DOHH2 (cell line): ENCODE results near the gene NFKBIE.

Experiments
- H3F3A ChIP-seq: fragments of 200-600 bp; sonication (generic), shearing (Covaris generic); 2 replicates; pipeline ENCODE4 v1.6.0; 2016; ENCODE audit warnings: antibody characterized with exemption, mild to moderate bottlenecking; ENCODE audit not compliant: control insufficient read depth, insufficient read depth
- H3K27ac ChIP-seq: fragments of 200-600 bp; sonication (generic); 2 replicates; pipeline ENCODE4 v1.5.1; 2014; ENCODE audit warnings: low read depth, mild to moderate bottlenecking, low read length, moderate library complexity
- H3K27me3 ChIP-seq: fragments of 200-600 bp; sonication (generic); 2 replicates; pipeline ENCODE4 v1.6.1; 2014; ENCODE audit warnings: mild to moderate bottlenecking, low read length, mixed read lengths; ENCODE audit not compliant: control insufficient read depth
- H3K36me3 ChIP-seq: fragments of 200-600 bp; sonication (generic); 2 replicates; pipeline ENCODE4 v1.6.1; 2014; ENCODE audit warnings: mild to moderate bottlenecking, low read length, moderate library complexity, mixed read lengths; ENCODE audit not compliant: control insufficient read depth
- H3K4me1 ChIP-seq: fragments of 200-600 bp; sonication (generic); 2 replicates; pipeline ENCODE4 v1.6.1; 2014; ENCODE audit warnings: mild to moderate bottlenecking, low read length, mixed read lengths; ENCODE audit not compliant: control insufficient read depth
- H3K4me2 ChIP-seq: fragments of 200-600 bp; sonication (generic); 2 replicates; pipeline ENCODE4 v1.6.0; 2014; ENCODE audit warnings: mild to moderate bottlenecking, low read length, moderate library complexity
- H3K4me3 ChIP-seq: fragments of 200-600 bp; sonication (generic); 2 replicates; pipeline ENCODE4 v1.5.1; 2014; ENCODE audit warnings: mild to moderate bottlenecking, low read length, mixed read lengths
- H3K79me2 ChIP-seq: fragments of 200-600 bp; sonication (generic); 2 replicates; pipeline ENCODE4 v1.6.1; 2014; ENCODE audit warnings: mild to moderate bottlenecking, low read length, mixed read lengths; ENCODE audit not compliant: control insufficient read depth
- H3K9me2 ChIP-seq: fragments of 200-600 bp; sonication (generic); replicated peaks from 2 replicates; pipeline ENCODE4 v1.6.1; 2014; ENCODE audit warnings: mild to moderate bottlenecking, low read length, mixed read lengths; ENCODE audit not compliant: control insufficient read depth
- H3K9me3 ChIP-seq: fragments of 200-600 bp; sonication (generic); 2 replicates; pipeline ENCODE4 v1.6.1; 2014; ENCODE audit warnings: antibody characterized with exemption, low read length, mixed read lengths; ENCODE audit not compliant: control insufficient read depth, insufficient read depth
- H4K20me1 ChIP-seq: fragments of 200-600 bp; sonication (generic); 2 replicates; pipeline ENCODE4 v1.6.0; 2014; ENCODE audit warnings: low read depth, mild to moderate bottlenecking, antibody characterized with exemption, low read length, moderate library complexity; ENCODE audit not compliant: control insufficient read depth, insufficient read depth
- EZH2phosphoT487 ChIP-seq: fragments of 200-600 bp; sonication (generic); IDR thresholded peaks from 2 replicates; pipeline ENCODE4 v1.6.1; 2017; ENCODE audit warnings: borderline replicate concordance, mild to moderate bottlenecking, antibody characterized with exemption, low read length, moderate library complexity, mixed read lengths
- TF ChIP-seq, protein P1 (sequence below): fragments of 200-600 bp; sonication (generic); IDR thresholded peaks from one replicate; pipeline ENCODE4 v1.5.1; 2014; ENCODE audit warnings: antibody characterized with exemption, mild to moderate bottlenecking, low read depth, low read length; ENCODE audit not compliant: poor library complexity, severe bottlenecking

The NFKBIE gene

DNA sequence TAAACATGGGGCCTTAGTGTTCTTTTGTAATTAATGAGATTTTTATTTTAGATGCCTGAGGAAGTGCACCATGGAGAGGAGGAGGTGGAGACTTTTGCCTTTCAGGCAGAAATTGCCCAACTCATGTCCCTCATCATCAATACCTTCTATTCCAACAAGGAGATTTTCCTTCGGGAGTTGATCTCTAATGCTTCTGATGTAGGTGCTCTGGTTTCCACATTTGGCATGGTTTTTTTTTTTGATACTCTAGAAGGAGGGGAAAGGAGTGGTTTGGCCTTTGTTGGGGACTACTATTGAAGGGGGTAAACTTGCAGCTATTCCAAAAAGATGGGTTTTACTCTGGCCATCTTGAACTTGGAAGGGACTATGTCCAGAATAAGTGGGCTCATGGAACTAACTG, 16.8 kb downstream of the NFKBIE start:
- Histone ChIP-seq H4K20me1 (peaks cover 34% of the 10 kb centered on the region), H3K9me2 (no peaks in the 10 kb centered on the region), H3K27ac (peak overlapping the region; percentile 83), H3K36me3 (peaks cover 67% of the 10 kb centered on the region), H3K9me3 (no peaks in the 10 kb centered on the region), H3K27me3 (no peaks in the 10 kb centered on the region), H3K79me2 (peaks cover 45% of the 10 kb centered on the region), H3F3A (peaks cover 64% of the 10 kb centered on the region), H3K4me1 (peaks cover 35% of the 10 kb centered on the region), H3K4me3 (peak overlapping the region; percentile 83), H3K4me2 (peak overlapping the region; percentile 74)
- no peak for TF ChIP-seq EZH2phosphoT487
- TF ChIP-seq, protein P1, sequence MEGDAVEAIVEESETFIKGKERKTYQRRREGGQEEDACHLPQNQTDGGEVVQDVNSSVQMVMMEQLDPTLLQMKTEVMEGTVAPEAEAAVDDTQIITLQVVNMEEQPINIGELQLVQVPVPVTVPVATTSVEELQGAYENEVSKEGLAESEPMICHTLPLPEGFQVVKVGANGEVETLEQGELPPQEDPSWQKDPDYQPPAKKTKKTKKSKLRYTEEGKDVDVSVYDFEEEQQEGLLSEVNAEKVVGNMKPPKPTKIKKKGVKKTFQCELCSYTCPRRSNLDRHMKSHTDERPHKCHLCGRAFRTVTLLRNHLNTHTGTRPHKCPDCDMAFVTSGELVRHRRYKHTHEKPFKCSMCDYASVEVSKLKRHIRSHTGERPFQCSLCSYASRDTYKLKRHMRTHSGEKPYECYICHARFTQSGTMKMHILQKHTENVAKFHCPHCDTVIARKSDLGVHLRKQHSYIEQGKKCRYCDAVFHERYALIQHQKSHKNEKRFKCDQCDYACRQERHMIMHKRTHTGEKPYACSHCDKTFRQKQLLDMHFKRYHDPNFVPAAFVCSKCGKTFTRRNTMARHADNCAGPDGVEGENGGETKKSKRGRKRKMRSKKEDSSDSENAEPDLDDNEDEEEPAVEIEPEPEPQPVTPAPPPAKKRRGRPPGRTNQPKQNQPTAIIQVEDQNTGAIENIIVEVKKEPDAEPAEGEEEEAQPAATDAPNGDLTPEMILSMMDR, result no peak

DNA sequence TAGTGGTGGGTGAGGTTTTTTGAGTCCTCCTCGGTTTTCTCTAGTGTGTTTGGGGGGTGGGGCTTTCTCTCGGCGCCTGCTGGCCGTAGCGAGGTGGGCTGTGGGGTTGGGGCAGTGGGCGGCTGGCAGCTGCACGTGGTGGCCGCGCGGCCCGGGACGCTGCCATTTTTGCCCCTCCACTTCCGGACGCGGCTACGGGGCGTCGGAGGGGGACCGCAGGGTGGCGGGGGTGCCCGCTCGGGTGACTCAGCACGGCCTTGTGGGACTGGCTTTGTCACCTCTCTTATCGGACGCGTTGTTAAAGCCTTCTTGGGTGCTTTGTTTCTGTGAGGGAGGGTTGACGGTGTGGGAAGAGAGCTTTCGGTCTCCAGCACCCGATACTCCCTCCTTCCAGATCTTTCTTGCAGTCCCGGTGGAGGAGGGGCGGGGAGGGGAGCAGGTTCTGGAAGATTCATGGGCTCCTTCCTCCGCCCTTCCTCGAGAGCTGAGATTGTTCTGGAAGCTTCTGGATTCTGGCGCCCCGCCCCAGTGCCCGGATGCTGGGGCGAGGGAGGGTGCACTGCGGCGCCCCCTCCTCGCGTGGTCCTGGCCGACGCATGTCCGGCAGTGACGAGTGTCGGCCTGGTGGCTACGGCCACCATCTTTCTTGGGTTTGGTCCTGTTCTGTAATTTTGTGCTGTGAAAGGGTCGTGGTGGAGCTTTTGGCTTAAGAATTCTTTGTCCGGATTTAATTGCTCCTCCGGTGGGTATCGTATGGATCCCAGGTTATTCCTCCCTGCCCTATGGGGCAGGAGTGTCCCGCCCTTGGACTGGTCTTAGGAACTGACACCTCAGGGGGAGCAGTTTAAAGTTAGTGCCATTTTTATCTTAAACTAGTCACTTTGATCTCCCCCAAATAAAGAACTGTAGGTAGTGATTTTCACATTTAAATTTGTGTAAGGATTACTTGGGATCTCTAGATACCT, 17.7 kb downstream of the NFKBIE start:
- H3K9me3 ChIP-seq, result no peaks in the 10 kb centered on the region
- peak overlapping the region; percentile 74 for H3K4me2 ChIP-seq
- H3K27me3 ChIP-seq, result no peaks in the 10 kb centered on the region
- H3K79me2 ChIP-seq, result peaks cover 45% of the 10 kb centered on the region
- H3K9me2 ChIP-seq, result no peaks in the 10 kb centered on the region
- TF ChIP-seq EZH2phosphoT487, result no peak
- TF ChIP-seq, protein P1, result no peak
- peak overlapping the region; percentile 83 for H3K4me3 ChIP-seq
- peaks cover 32% of the 10 kb centered on the region for H3K4me1 ChIP-seq
- peak overlapping the region; percentile 83 for H3K27ac ChIP-seq
- H3F3A ChIP-seq, result peaks cover 55% of the 10 kb centered on the region
- peaks cover 34% of the 10 kb centered on the region for H4K20me1 ChIP-seq
- H3K36me3 ChIP-seq, result peaks cover 57% of the 10 kb centered on the region

DNA sequence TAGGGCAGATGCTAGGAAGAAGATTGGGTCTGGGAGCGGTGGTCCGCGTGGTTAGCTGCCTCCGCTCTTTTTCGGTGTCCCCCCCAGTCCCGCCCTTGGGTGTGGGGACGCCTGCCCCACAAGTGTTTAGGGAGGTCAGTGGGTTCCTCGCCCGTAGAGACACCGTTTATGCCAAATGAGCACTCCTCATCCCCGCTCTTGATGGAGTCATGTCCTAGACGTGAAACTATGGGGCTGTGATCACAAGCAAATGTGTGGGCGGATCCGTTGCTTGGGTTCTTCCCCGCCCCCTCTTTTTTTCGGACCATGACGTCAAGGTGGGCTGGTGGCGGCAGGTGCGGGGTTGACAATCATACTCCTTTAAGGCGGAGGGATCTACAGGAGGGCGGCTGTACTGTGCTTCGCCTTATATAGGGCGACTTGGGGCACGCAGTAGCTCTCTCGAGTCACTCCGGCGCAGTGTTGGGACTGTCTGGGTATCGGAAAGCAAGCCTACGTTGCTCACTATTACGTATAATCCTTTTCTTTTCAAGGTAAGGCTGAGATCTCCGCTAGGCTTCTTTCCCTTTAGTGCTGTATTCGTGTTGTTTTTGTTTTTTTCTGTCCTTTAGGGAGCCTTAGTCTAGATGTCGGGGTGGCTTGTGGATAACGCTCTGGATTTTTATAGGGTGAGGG, 18.6 kb downstream of the NFKBIE start, which contains the start of gene HSP90AB1:
Gene HSP90AB1, plus strand, starts transcription at position 439 of the 675 bp plus-strand sequence. CDS start 1,529 bp downstream, outside the sequence.
- peak within 1 kb of the TSS; percentile 83 for H3K27ac ChIP-seq
- peaks cover 32% of the 10 kb centered on the region for H3K4me1 ChIP-seq
- H3K9me3 ChIP-seq, result no peaks in the 10 kb centered on the region
- peaks cover 34% of the 10 kb centered on the region for H4K20me1 ChIP-seq
- TF ChIP-seq, protein P1, result no peak
- no peak for TF ChIP-seq EZH2phosphoT487
- peaks cover 49% of the 10 kb centered on the region for H3K36me3 ChIP-seq
- peaks cover 51% of the 10 kb centered on the region for H3F3A ChIP-seq
- H3K79me2 ChIP-seq, result peaks cover 45% of the 10 kb centered on the region
- H3K4me3 ChIP-seq, result peak within 1 kb of the TSS; percentile 83
- no peaks in the 10 kb centered on the region for H3K27me3 ChIP-seq
- no peaks in the 10 kb centered on the region for H3K9me2 ChIP-seq
- H3K4me2 ChIP-seq, result peak within 1 kb of the TSS; percentile 80
